KMS-11 (cell line): ENCODE results near the gene IGLON5.

Experiments used
- H2AFZ ChIP-seq: fragments of 200-600 bp; sonication (generic); 2 replicates; pipeline ENCODE4 v1.6.1; 2016; ENCODE audit warnings: antibody characterized with exemption, mixed run types, low read depth
- H3K27ac ChIP-seq: fragments of 200-600 bp; sonication (generic); 2 replicates; pipeline ENCODE4 v1.6.1; 2016; ENCODE audit warnings: mild to moderate bottlenecking, mixed run types
- H3K27me3 ChIP-seq: fragments of 200-600 bp; sonication (generic); 2 replicates; pipeline ENCODE4 v1.6.1; 2017; ENCODE audit warnings: mild to moderate bottlenecking, low read depth, mixed run types, moderate library complexity; ENCODE audit not compliant: insufficient read depth
- H3K36me3 ChIP-seq: fragments of 200-600 bp; sonication (generic); 2 replicates; pipeline ENCODE4 v1.6.1; 2017; ENCODE audit warnings: mild to moderate bottlenecking, mixed run types; ENCODE audit not compliant: insufficient read depth
- H3K4me1 ChIP-seq: fragments of 200-600 bp; sonication (generic); 2 replicates; pipeline ENCODE4 v1.6.1; 2016; ENCODE audit warnings: mild to moderate bottlenecking, low read depth, mixed run types; ENCODE audit not compliant: poor library complexity, severe bottlenecking
- H3K4me2 ChIP-seq: fragments of 200-600 bp; sonication (generic); 2 replicates; pipeline ENCODE4 v1.7.0; 2016; ENCODE audit warnings: mild to moderate bottlenecking, mixed run types
- H3K4me3 ChIP-seq: fragments of 200-600 bp; sonication (generic); IDR thresholded peaks from 2 replicates; pipeline ENCODE4 v1.6.1; 2017; ENCODE audit warnings: low read depth, low read length, mixed read lengths; ENCODE audit not compliant: insufficient read depth
- H3K79me2 ChIP-seq: fragments of 200-600 bp; sonication (generic); 2 replicates; pipeline ENCODE4 v1.6.1; 2016; ENCODE audit warnings: low read depth, mixed run types; ENCODE audit not compliant: insufficient read depth
- H3K9ac ChIP-seq: fragments of 200-600 bp; sonication (generic); 2 replicates; pipeline ENCODE4 v1.6.1; 2016; ENCODE audit warnings: mild to moderate bottlenecking, mixed run types
- H4K20me1 ChIP-seq: fragments of 200-600 bp; sonication (generic); 2 replicates; pipeline ENCODE4 v1.6.1; 2016; ENCODE audit warnings: mild to moderate bottlenecking, mixed run types; ENCODE audit not compliant: insufficient read depth
- TF ChIP-seq, protein P1 (sequence below): fragments of 200-600 bp; sonication (generic); conservative IDR thresholded peaks from 2 replicates; pipeline ENCODE4 v1.6.1; 2017; ENCODE audit warnings: low read depth, mild to moderate bottlenecking, antibody characterized with exemption, low read length, moderate library complexity, mixed read lengths

Gene IGLON5

GRCh38 chr19:51361239-51361638 lies 49.8 kb downstream of the IGLON5 start:
- Histone ChIP-seq H3K27me3 (no peaks in the 10 kb centered on the region), H3K4me2 (no peak overlapping the region), H3K9ac (no peak overlapping the region), H3K27ac (no peak overlapping the region), H3K4me3 (no peak overlapping the region), H3K79me2 (no peaks in the 10 kb centered on the region), H2AFZ (no peak overlapping the region), H3K4me1 (no peaks in the 10 kb centered on the region), H3K36me3 (no peaks in the 10 kb centered on the region), H4K20me1 (no peaks in the 10 kb centered on the region)
- TF ChIP-seq, protein P1, sequence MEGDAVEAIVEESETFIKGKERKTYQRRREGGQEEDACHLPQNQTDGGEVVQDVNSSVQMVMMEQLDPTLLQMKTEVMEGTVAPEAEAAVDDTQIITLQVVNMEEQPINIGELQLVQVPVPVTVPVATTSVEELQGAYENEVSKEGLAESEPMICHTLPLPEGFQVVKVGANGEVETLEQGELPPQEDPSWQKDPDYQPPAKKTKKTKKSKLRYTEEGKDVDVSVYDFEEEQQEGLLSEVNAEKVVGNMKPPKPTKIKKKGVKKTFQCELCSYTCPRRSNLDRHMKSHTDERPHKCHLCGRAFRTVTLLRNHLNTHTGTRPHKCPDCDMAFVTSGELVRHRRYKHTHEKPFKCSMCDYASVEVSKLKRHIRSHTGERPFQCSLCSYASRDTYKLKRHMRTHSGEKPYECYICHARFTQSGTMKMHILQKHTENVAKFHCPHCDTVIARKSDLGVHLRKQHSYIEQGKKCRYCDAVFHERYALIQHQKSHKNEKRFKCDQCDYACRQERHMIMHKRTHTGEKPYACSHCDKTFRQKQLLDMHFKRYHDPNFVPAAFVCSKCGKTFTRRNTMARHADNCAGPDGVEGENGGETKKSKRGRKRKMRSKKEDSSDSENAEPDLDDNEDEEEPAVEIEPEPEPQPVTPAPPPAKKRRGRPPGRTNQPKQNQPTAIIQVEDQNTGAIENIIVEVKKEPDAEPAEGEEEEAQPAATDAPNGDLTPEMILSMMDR = no peak

DNA sequence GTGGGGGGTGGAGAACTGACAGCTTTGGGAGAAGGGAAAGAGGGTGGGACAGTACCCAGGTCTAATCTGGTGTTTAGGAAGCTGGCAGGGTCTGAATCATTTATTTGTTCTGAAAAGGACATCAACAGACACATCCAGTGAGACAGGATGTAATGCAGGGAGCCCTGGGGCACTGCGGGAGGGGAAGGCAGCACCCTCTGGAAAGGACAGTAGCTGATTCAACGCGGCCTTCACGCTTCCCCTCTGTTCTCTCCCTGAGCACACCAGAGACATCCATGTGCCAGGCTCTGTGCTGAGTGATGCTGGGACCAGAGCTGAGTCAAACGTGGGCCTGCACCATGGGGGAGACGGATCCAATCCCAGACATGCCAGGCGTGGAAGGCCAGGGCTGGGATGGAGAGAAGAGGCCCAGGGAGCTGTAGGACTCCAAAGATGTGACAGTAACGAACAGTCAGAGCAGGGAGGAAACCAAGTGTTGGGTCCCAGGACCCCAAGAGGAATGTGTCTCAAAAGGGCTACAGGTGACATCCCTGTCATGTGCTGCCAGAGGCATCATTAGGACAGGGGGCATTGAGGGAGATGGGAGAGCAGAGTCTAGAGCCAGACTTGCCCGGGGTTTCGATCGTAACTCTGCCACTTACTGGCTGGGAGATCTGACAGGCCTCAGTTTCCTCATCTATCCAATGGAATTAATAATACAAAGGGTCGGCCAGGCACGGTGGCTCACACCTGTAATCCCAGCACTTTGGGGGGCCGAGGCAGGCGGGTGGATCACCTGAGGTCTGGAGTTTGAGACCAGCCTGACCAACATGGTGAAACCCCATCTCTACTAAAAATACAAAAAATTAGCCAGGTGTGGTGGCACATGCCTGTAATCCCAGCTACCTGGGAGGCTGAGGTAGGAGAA lies 53.0 kb downstream of the IGLON5 start:
- TF ChIP-seq, protein P1 = no peak
- no peak overlapping the region for H3K4me3 ChIP-seq
- no peaks in the 10 kb centered on the region for H3K79me2 ChIP-seq
- no peak overlapping the region for H3K4me2 ChIP-seq
- H3K36me3 ChIP-seq = no peaks in the 10 kb centered on the region
- no peak overlapping the region for H3K9ac ChIP-seq
- H3K27me3 ChIP-seq = no peaks in the 10 kb centered on the region
- no peaks in the 10 kb centered on the region for H3K4me1 ChIP-seq
- H4K20me1 ChIP-seq = no peaks in the 10 kb centered on the region
- H2AFZ ChIP-seq = no peak overlapping the region
- H3K27ac ChIP-seq = no peak overlapping the region

GRCh38 chr19:51365211-51365964 lies 53.9 kb downstream of the IGLON5 start:
- Histone ChIP-seq H3K4me1 (no peaks in the 10 kb centered on the region), H3K27me3 (no peaks in the 10 kb centered on the region), H3K79me2 (no peaks in the 10 kb centered on the region), H2AFZ (no peak overlapping the region), H3K4me2 (no peak overlapping the region), H4K20me1 (no peaks in the 10 kb centered on the region), H3K4me3 (no peak overlapping the region), H3K9ac (no peak overlapping the region), H3K27ac (no peak overlapping the region), H3K36me3 (no peaks in the 10 kb centered on the region)
- TF ChIP-seq, protein P1 = no peak

GRCh38 chr19:51365965-51366388 lies 54.5 kb downstream of the IGLON5 start, which contains the start of gene ETFB:
ETFB (minus strand) TSS chr19:51366388; CDS start chr19:51366326, 62 bp downstream.
- TF ChIP-seq, protein P1 = no peak
- no peaks in the 10 kb centered on the region for H3K4me1 ChIP-seq
- no peak within 1 kb of the TSS for H3K4me2 ChIP-seq
- H3K27ac ChIP-seq = no peak within 1 kb of the TSS
- no peaks in the 10 kb centered on the region for H3K36me3 ChIP-seq
- no peak within 1 kb of the TSS for H2AFZ ChIP-seq
- no peak within 1 kb of the TSS for H3K4me3 ChIP-seq
- H3K79me2 ChIP-seq = no peaks in the 10 kb centered on the region
- no peaks in the 10 kb centered on the region for H4K20me1 ChIP-seq
- no peaks in the 10 kb centered on the region for H3K27me3 ChIP-seq
- no peak within 1 kb of the TSS for H3K9ac ChIP-seq
